ENCODE data around the gene MS4A13.
"Not testable (repeated sequence)": the region's sequence is repeated elsewhere in the genome, so short reads cannot be mapped to it uniquely, and the experiment has no call there.

Gene MS4A13

GRCh38 chr11:60532383-60532782 is 17.2 kb downstream of the MS4A13 start:
- DNase-seq, result not testable (repeated sequence)

DNA sequence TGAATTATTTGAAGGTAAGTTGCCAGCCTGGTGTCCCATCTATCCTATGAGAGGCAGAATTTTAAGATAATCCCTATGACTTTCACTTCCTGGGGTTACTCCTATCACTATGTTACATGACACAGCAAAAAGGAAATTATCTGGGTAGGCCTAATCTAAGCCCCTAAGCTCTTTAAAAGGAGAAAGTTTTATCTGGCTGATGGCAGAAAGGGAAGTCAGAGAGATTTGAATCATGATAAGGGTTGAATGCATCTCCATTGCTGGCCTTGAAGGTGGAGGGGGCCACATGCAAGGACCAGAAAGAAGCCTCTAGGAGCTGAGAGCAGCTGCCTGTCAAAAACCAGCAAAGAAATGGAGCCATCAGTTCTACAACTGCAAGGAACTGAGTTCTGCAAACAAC is 23.4 kb downstream of the MS4A13 start:
- DNase-seq, result not testable (repeated sequence)

DNA sequence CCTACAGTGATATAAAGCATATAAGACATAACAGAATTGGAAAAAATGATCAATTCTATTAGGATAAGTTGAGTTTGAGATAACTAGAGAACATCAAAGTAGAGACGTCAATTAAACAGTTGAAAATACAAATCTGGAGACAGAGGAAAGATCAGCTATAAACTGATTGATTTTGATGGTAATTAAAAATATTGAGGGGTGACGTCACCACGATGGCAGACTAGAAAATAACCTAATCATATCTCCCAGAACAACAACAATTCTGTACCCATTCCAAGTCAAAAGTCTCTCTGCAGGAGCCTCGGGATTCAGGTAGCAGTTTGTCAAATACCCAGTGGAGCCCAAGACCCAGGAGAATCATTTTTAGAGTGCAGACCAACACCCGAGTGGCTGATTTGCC is 28.9 kb downstream of the MS4A13 start:
- DNase-seq, result no peak

DNA sequence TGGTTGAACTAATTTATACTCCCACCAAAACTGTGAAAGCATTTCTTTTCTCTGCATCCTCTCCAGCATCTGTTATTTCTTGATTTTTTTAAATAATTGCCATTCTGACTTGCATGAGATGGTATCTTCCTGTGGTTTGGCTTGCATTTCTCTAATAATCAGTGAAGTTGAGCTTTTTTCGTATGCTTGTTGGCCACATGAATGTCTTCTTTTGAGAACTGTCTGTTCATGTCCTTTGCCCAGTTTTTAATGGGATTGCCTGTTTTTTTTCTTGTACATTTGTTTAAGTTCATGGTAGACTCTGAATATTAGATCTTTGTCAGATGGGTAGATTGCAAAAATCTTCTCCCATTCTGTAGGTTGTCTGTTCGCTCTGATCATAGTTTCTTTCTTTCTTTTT is 46.1 kb downstream of the MS4A13 start:
- no peak for DNase-seq

- no peak for DNase-seq
These were observed 48.5 kb downstream of the MS4A13 start for GRCh38 chr11:60563553-60564235.

GRCh38 chr11:60566776-60567175 is 51.6 kb downstream of the MS4A13 start:
- no peak for DNase-seq

- no peak for DNase-seq
These were observed 55.8 kb downstream of the MS4A13 start for GRCh38 chr11:60570970-60571369.

DNA sequence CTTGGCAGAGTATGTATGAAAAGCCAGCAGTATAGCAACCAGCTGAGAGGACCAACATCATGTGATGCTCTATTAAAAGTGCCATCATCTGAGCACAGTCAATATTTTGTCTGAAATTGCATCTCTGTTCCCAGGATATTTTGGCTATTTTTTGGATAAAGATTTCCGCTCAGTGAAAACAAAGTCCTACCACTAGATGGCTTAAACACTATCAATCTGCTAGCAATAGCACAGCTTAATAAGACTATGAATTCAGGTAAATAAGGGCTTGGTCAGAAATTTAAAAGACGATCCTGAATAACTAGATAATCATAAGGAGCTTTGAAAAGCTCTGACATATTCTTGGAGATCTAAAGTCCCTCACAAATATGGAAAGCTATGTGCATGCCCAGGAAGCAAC is 74.4 kb downstream of the MS4A13 start:
- no peak for DNase-seq

Data from fibroblast of skin of right quadriceps (primary cell).